Frontal cortex (tissue), 4 donors: Measurements from ENCODE around the gene CALHM1. TPM values are rescaled to one million over a fixed set of nuclear protein-coding genes. Genes with fewer than 3 reads are reported as not detected.
"Not testable (repeated sequence)": the region's sequence is repeated elsewhere in the genome, so short reads cannot be mapped to it uniquely, and the experiment has no call there.

Source experiments
- DNase-seq, 2 donors: peaks; one replicate each; pipeline ENCODE4 v3.0.0; 2012; ENCODE audit warnings: low spot score in 2 of 2
- FAIRE-seq: peaks from 2 replicates; lab custom pipeline; 2012; peaks lifted over from hg19 to GRCh38; lab: Jason Lieb, UNC
- total RNA-seq: library from RNA; depleted of rRNA; stranded (reverse); fragments of >200 nt; gene quantifications from one replicate; pipeline ENCODE4 v1.2.3, GENCODE V29; 2014
- donor health status: control.
- donor health status: control.
- donor health status: control.

CALHM1 gene
- total RNA-seq, 1 donor from 2014 or later = not detected

GRCh38 chr10:103490986-103491314 lies 32.2 kb upstream of the CALHM1 start:
- no peak for DNase-seq
- no peak for FAIRE-seq

GRCh38 chr10:103487410-103487708 lies 28.7 kb upstream of the CALHM1 start:
- FAIRE-seq (no peak), DNase-seq (no peak)

- FAIRE-seq, DNase-seq: not testable (repeated sequence)
These were observed 28.1 kb upstream of the CALHM1 start for GRCh38 chr10:103486635-103487409.

- FAIRE-seq = no peak
- DNase-seq = peak in 1 of 2 donors; percentile 59
These were observed 23.4 kb upstream of the CALHM1 start for GRCh38 chr10:103481974-103482531.

- FAIRE-seq (no peak), DNase-seq (no peak)
These were observed 21.8 kb upstream of the CALHM1 start for GRCh38 chr10:103480521-103480920.

GRCh38 chr10:103479135-103479534 lies 20.4 kb upstream of the CALHM1 start, which contains the start of gene CALHM3:
CALHM3 (minus strand) TSS chr10:103479240; CDS start chr10:103479032, 208 bp downstream.
- no peak for DNase-seq
- no peak for FAIRE-seq

GRCh38 chr10:103478671-103479070 lies 20.0 kb upstream of the CALHM1 start:
- FAIRE-seq (no peak), DNase-seq (no peak)

- DNase-seq (no peak), FAIRE-seq (no peak)
These were observed 17.5 kb upstream of the CALHM1 start for GRCh38 chr10:103476046-103476768.

- FAIRE-seq = no peak
These were observed 16.7 kb upstream of the CALHM1 start for GRCh38 chr10:103475437-103475836.

GRCh38 chr10:103474077-103474476 lies 15.4 kb upstream of the CALHM1 start:
- no peak for FAIRE-seq

More at GRCh38 chr10:103475437-103475836, 16.7 kb upstream of the CALHM1 start:
- no peak for DNase-seq

GRCh38 chr10:103473261-103473671 lies 14.6 kb upstream of the CALHM1 start:
- FAIRE-seq = no peak
- DNase-seq = no peak

More at GRCh38 chr10:103474077-103474476, 15.4 kb upstream of the CALHM1 start:
- no peak for DNase-seq

GRCh38 chr10:103472005-103472404 lies 13.3 kb upstream of the CALHM1 start:
- no peak for FAIRE-seq
- no peak for DNase-seq

GRCh38 chr10:103470761-103471653 lies 12.3 kb upstream of the CALHM1 start:
- FAIRE-seq = no peak

GRCh38 chr10:103469201-103469600 lies 10.5 kb upstream of the CALHM1 start:
- FAIRE-seq = no peak
- no peak for DNase-seq

More at GRCh38 chr10:103470761-103471653, 12.3 kb upstream of the CALHM1 start:
- DNase-seq = no peak

- no peak for DNase-seq
- FAIRE-seq = no peak
These were observed 8.7 kb upstream of the CALHM1 start for GRCh38 chr10:103467406-103467805.

- no peak for FAIRE-seq
These were observed 8.0 kb upstream of the CALHM1 start for GRCh38 chr10:103466734-103467133.

GRCh38 chr10:103465411-103466179 lies 6.9 kb upstream of the CALHM1 start:
- FAIRE-seq (no peak), DNase-seq (no peak)

More at GRCh38 chr10:103466734-103467133, 8.0 kb upstream of the CALHM1 start:
- DNase-seq = no peak

GRCh38 chr10:103463499-103463898 lies 4.8 kb upstream of the CALHM1 start:
- FAIRE-seq (no peak), DNase-seq (no peak)

GRCh38 chr10:103459615-103460014 lies 915 bp upstream of the CALHM1 start:
- DNase-seq (no peak), FAIRE-seq (no peak)
